GM12878 (cell line): ENCODE measurements around the gene CLDN6. TPM values are rescaled to one million over a fixed set of nuclear protein-coding genes. Genes with fewer than 3 reads are reported as not detected.

ENCODE experiments used
- BRCA1 ChIP-seq: IDR thresholded peaks from 2 replicates; pipeline ENCODE4 v1.6.1; 2011; ENCODE audit warnings: low read depth, low read length, improper control_type of control experiment
- CHD1 ChIP-seq: IDR thresholded peaks from 2 replicates; pipeline ENCODE4 v1.6.1; 2012; ENCODE audit warnings: low read depth, low read length, improper control_type of control experiment
- EZH2 ChIP-seq: IDR thresholded peaks from 2 replicates; pipeline ENCODE4 v1.6.1; 2012; ENCODE audit warnings: low read depth, mild to moderate bottlenecking, control low read depth, inconsistent platforms, low read length, borderline replicate concordance; ENCODE audit not compliant: control insufficient read depth
- GATAD2B ChIP-seq: fragments of 450-650 bp; conservative IDR thresholded peaks from 2 replicates; pipeline ENCODE4 v1.6.1; 2017; ENCODE audit warnings: low read depth, mild to moderate bottlenecking, moderate library complexity
- HCFC1 ChIP-seq: fragments of 150-350 bp; IDR thresholded peaks from 2 replicates; pipeline ENCODE4 v1.6.1; 2014; ENCODE audit warnings: low read length
- HDGF ChIP-seq: fragments of 450-650 bp; IDR thresholded peaks from 2 replicates; pipeline ENCODE4 v1.6.1; 2016; ENCODE audit warnings: antibody characterized with exemption
- IKZF1 ChIP-seq: fragments of 450-650 bp; conservative IDR thresholded peaks from 2 replicates; pipeline ENCODE4 v1.6.1; 2017; ENCODE audit warnings: antibody characterized with exemption, mild to moderate bottlenecking
- KDM1A ChIP-seq: fragments of 200-600 bp; sonication (generic); IDR thresholded peaks from 2 replicates; pipeline ENCODE4 v1.6.1; 2016; ENCODE audit warnings: borderline replicate concordance
- MEF2A ChIP-seq: IDR thresholded peaks from 2 replicates; pipeline ENCODE4 v1.6.1; 2011; ENCODE audit warnings: low read depth, mild to moderate bottlenecking, low read length, moderate library complexity; ENCODE audit not compliant: insufficient read depth
- PAX8 ChIP-seq: fragments of 450-650 bp; IDR thresholded peaks from 2 replicates; pipeline ENCODE4 v1.6.1; 2017; ENCODE audit warnings: mild to moderate bottlenecking, moderate library complexity
- SP1 ChIP-seq: IDR thresholded peaks from one replicate; pipeline ENCODE4 v1.6.1; 2011; ENCODE audit warnings: low read depth, low read length
- SREBF1 ChIP-seq: IDR thresholded peaks from 2 replicates; pipeline ENCODE4 v1.6.1; 2012; ENCODE audit warnings: mild to moderate bottlenecking, low read length
- SRF ChIP-seq, 2 experiments: IDR thresholded peaks; 2 replicates each; pipeline ENCODE4 v1.6.1; 2011; ENCODE audit warnings: low read depth in 2 of 2, low read length in 2 of 2, mild to moderate bottlenecking in 1 of 2, moderate library complexity in 1 of 2
- TCF12 ChIP-seq: IDR thresholded peaks from 2 replicates; pipeline ENCODE4 v1.6.1; 2011; ENCODE audit warnings: low read depth, mild to moderate bottlenecking, low read length
- polyA plus RNA-seq, 11 experiments: library from polyadenylated mRNA; depleted of rRNA in 4 of 11; unstranded in 6 of 11; stranded (reverse) in 5 of 11; fragments of >200 nt; fragmentation: Nextera tagmentation in 4 of 11; fragmentation: Illumina TruSeq in 1 of 11; extraction: Ambion mirVana in 4 of 11; extraction: Trizol in 1 of 11; gene quantifications; 1 replicate in 1 of 11; 2 replicates in 10 of 11; pipeline versions ENCODE4 v1.2.1 to v1.2.3, GENCODE V29; 2011 to 2016; ENCODE audit warnings: inconsistent platforms in 2 of 11, missing spikeins in 2 of 11, low read depth in 1 of 11
- total RNA-seq, 4 experiments: library from RNA; depleted of rRNA in 3 of 4; stranded (reverse); fragments of >200 nt in 3 of 4; fragmentation: Illumina TruSeq in 1 of 4; extraction: Trizol in 1 of 4; gene quantifications; 2 replicates each; pipeline versions ENCODE4 v1.2.1 to v1.2.3, GENCODE V29; 2013 to 2021
- TF ChIP-seq, protein P1 (sequence below), 3 experiments: IDR thresholded peaks in 2 of 3; conservative IDR thresholded peaks in 1 of 3; 2 replicates each; pipeline ENCODE4 v1.5.1; 2011; ENCODE audit warnings: low read depth in 3 of 3, low read length in 3 of 3, mild to moderate bottlenecking in 3 of 3, control low read depth in 2 of 3, moderate library complexity in 2 of 3, inconsistent platforms in 1 of 3, mixed read lengths in 1 of 3; ENCODE audit not compliant: control insufficient read depth in 2 of 3, insufficient read depth in 1 of 3; ENCODE audit errors: extremely low read depth in 1 of 3
- TF ChIP-seq, protein P2 (sequence below): fragments of 450-650 bp; IDR thresholded peaks from 2 replicates; pipeline ENCODE4 v1.6.1; 2016; ENCODE audit warnings: mild to moderate bottlenecking
- TF ChIP-seq, protein P3 (sequence below): IDR thresholded peaks from 2 replicates; pipeline ENCODE4 v1.6.1; 2011; ENCODE audit warnings: borderline replicate concordance, low read depth, mild to moderate bottlenecking, moderate library complexity, mixed read lengths, low read length; ENCODE audit not compliant: insufficient read depth; ENCODE audit errors: extremely low read length
- TF ChIP-seq, protein P4 (sequence below): IDR thresholded peaks from 2 replicates; pipeline ENCODE4 v1.6.1; 2012; ENCODE audit warnings: low read length, inconsistent platforms
- TF ChIP-seq, protein P5 (sequence below): IDR thresholded peaks from 2 replicates; pipeline ENCODE4 v1.6.1; 2011; ENCODE audit warnings: borderline replicate concordance, low read depth, mild to moderate bottlenecking, moderate library complexity, low read length; ENCODE audit not compliant: insufficient read depth, poor library complexity, severe bottlenecking

The CLDN6 gene
- total and polyA plus RNA-seq, 10 of the 15 experiments (the other 5 are each of a cell fraction or from before 2014, with no cell fraction given) = 0.15 to 0.26 (median 0.23) TPM; not detected in 7

DNA sequence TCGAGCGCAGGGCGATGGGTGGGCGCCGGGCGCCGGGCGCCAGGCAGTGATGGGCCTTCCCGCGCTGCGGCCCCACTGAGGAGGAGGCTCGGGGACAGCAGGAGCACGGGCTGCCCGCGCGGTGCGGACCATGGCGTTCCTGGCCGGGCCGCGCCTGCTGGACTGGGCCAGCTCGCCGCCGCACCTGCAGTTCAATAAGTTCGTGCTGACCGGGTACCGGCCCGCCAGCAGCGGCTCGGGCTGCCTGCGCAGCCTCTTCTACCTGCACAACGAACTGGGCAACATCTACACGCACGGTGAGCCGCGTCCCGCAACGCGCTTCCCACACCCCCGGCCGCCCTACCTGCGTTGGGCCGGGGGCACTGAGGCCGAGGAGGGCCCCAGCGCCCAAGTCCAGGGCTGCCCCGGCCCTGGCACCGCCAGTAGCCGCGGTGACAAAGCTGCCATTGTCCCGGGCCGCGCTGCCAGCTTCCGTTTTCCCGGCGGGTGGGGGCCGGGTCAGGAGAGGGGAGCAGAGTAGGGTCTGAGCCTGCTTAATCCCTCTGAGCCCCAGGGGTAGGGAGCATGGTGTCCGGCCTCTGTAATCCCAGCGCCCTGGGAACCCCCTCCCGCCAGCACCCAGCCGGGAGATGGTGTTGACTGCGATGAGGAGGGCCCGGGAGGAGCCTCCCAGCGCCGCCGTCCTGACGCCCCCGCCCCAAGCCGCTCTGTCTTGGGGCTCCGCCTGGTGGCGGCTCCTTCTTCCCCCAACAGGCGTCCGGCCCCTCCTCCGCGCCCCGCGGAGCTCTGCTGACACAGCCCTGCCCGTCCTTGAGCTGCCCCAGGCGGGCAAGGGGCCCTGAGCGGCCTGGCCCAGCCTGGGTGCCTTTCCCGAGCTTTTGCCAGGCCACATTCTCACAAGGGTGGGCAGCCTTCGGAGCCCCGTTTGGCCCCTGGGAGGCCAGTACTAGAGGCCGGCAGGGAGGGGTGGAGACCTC, 48.1 kb downstream of the CLDN6 start (continued):
- TF ChIP-seq, protein P1, sequence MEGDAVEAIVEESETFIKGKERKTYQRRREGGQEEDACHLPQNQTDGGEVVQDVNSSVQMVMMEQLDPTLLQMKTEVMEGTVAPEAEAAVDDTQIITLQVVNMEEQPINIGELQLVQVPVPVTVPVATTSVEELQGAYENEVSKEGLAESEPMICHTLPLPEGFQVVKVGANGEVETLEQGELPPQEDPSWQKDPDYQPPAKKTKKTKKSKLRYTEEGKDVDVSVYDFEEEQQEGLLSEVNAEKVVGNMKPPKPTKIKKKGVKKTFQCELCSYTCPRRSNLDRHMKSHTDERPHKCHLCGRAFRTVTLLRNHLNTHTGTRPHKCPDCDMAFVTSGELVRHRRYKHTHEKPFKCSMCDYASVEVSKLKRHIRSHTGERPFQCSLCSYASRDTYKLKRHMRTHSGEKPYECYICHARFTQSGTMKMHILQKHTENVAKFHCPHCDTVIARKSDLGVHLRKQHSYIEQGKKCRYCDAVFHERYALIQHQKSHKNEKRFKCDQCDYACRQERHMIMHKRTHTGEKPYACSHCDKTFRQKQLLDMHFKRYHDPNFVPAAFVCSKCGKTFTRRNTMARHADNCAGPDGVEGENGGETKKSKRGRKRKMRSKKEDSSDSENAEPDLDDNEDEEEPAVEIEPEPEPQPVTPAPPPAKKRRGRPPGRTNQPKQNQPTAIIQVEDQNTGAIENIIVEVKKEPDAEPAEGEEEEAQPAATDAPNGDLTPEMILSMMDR (IDR thresholded peaks at IDR 0.05 in 2 of 3, conservative IDR thresholded peaks at IDR 0.05 in 1 of 3; ENCODE audit: control insufficient read depth in 2 of 3, extremely low read depth in 1 of 3, insufficient read depth in 1 of 3, low read depth in 3 of 3, low read length in 3 of 3) = peak; percentile 64 to 73 (median 67)
- TF ChIP-seq, protein P2, sequence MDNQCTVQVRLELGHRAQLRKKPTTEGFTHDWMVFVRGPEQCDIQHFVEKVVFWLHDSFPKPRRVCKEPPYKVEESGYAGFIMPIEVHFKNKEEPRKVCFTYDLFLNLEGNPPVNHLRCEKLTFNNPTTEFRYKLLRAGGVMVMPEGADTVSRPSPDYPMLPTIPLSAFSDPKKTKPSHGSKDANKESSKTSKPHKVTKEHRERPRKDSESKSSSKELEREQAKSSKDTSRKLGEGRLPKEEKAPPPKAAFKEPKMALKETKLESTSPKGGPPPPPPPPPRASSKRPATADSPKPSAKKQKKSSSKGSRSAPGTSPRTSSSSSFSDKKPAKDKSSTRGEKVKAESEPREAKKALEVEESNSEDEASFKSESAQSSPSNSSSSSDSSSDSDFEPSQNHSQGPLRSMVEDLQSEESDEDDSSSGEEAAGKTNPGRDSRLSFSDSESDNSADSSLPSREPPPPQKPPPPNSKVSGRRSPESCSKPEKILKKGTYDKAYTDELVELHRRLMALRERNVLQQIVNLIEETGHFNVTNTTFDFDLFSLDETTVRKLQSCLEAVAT = no peak
- no peak for TF ChIP-seq HCFC1
- TF ChIP-seq MEF2A = no peak
- no peak for TF ChIP-seq SRF (IDR thresholded peaks at IDR 0.05; ENCODE audit: low read depth in 2 of 2, low read length in 2 of 2)
- TF ChIP-seq GATAD2B = peak; percentile 17
- no peak for TF ChIP-seq EZH2
- TF ChIP-seq, protein P3, sequence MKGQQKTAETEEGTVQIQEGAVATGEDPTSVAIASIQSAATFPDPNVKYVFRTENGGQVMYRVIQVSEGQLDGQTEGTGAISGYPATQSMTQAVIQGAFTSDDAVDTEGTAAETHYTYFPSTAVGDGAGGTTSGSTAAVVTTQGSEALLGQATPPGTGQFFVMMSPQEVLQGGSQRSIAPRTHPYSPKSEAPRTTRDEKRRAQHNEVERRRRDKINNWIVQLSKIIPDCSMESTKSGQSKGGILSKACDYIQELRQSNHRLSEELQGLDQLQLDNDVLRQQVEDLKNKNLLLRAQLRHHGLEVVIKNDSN = no peak
- TF ChIP-seq, protein P4, sequence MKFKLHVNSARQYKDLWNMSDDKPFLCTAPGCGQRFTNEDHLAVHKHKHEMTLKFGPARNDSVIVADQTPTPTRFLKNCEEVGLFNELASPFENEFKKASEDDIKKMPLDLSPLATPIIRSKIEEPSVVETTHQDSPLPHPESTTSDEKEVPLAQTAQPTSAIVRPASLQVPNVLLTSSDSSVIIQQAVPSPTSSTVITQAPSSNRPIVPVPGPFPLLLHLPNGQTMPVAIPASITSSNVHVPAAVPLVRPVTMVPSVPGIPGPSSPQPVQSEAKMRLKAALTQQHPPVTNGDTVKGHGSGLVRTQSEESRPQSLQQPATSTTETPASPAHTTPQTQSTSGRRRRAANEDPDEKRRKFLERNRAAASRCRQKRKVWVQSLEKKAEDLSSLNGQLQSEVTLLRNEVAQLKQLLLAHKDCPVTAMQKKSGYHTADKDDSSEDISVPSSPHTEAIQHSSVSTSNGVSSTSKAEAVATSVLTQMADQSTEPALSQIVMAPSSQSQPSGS = no peak
- no peak for TF ChIP-seq SREBF1
- peak; percentile 40 for TF ChIP-seq IKZF1
- TF ChIP-seq TCF12 = no peak
- TF ChIP-seq BRCA1 = no peak
- no peak for TF ChIP-seq HDGF
- no peak for TF ChIP-seq PAX8
- no peak for TF ChIP-seq KDM1A
- TF ChIP-seq, protein P5, sequence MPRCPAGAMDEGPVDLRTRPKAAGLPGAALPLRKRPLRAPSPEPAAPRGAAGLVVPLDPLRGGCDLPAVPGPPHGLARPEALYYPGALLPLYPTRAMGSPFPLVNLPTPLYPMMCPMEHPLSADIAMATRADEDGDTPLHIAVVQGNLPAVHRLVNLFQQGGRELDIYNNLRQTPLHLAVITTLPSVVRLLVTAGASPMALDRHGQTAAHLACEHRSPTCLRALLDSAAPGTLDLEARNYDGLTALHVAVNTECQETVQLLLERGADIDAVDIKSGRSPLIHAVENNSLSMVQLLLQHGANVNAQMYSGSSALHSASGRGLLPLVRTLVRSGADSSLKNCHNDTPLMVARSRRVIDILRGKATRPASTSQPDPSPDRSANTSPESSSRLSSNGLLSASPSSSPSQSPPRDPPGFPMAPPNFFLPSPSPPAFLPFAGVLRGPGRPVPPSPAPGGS = peak; percentile 54
- no peak for TF ChIP-seq SP1
- no peak for TF ChIP-seq CHD1
